ENCODE data around the gene ECEL1.

ECEL1 gene

GRCh38 chr2:232502511-232502910 lies 14.9 kb upstream of the ECEL1 start:
- no peak for DNase-seq

DNA sequence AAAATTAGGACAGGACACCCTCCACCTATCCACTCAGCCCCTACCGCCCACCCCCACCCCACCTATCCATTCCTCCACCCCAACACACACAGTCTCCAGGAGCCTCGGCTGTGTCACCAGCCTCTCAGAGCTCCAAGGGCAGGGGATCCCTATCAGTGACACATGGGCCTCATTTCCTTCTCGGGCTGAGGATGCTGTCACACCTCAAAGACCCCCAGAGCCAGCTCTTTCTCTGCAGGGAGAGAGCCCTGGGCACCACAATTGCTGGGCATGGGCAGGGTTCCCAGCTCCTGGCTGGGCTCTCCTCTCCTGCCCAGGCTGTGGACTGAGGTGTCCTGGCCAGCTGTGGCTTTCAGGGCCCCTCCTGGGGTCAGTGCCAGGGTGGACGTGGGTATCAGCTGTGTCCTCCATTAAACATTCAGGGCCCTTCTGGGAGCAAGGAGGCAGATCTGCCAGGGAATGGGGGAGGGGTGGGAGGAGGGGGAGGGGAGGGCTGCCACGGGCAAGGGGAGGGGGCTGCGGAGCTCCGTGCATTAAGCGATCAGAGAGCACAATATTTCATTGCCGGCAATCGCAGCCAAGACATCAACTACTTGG lies 14.3 kb upstream of the ECEL1 start:
- no peak for DNase-seq

DNA sequence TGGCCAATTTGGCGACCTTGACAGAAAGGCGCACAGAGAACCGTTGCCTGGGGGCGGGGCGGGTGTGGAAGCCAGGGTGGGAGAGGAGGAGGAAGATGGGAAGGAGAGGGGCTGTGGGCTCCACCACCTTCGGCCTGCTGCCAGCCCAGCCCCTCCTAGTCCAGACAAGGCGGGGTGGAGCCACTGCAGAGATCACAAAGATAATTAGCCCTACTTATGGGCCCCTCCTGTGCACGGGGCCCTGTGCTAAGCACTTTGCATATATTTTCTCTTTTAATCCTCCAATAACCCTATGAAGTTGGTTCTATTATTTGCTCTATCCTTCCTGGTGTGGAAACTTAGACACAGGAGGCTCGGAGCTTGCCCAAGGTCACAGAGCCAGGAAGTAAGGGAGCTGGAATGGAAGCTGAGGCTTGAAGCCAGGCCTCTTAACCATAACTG lies 13.7 kb upstream of the ECEL1 start:
- DNase-seq, result no peak

DNA sequence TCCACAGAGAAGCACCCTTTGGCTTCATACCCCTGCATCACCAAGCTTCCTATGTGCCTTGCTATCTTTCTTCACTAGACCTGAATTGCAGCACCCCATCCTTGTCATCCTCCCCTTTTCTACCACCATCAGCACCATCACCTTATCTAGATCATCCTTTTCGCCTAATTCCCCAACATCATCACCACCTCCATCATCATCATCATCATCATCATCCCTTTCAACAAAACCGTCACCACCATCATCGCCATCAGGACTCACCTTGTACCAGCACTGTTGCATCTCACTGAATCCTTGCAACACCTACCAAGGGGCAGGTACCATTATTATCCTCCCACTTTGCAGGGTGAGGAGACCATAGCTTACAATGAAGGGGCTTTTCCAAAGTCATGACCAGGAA lies 10.8 kb upstream of the ECEL1 start:
- DNase-seq, result no peak

- DNase-seq, result no peak
Observed at GRCh38 chr2:232497348-232497747, 9.7 kb upstream of the ECEL1 start.

DNA sequence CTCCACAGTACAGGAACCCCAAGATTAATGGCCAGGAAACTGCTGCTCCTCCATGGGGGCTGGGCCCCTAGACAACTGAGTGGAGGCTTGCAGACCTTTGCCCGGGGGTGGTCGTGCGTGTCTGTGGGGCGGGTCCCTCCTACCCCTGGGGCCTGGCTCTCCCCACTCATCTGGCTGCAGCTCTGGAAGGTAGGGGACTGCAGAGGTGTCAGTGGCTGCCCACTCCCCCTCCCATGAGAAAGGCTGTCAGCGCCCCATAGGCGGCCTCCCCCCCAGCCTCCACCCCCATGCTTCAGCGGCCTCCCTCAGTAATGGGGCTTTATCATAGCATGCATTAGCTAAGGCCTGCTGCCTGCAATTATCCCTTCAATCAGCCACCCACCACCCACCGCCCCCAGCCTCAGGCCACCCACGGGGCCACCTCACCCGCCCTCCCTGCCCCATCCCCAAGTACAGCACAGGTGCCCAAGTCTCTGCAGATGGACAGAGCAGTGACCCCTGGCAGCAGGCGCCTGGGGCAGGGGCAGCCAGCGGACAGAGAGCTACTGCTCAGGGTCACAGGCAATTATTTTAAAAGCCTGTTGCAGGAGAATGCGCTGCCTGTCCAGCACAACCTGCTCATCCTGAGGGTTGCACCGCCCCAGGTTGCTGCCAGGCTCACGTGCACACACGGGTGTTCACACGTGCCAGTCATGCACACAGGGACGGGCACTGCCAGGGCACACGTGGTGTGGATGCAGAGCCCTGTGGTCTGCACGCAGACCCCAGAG lies 9.1 kb upstream of the ECEL1 start:
- DNase-seq, result no peak

- DNase-seq, result no peak
Observed at GRCh38 chr2:232495292-232495691, 7.7 kb upstream of the ECEL1 start.

GRCh38 chr2:232494542-232494941 lies 6.9 kb upstream of the ECEL1 start:
- no peak for DNase-seq

DNA sequence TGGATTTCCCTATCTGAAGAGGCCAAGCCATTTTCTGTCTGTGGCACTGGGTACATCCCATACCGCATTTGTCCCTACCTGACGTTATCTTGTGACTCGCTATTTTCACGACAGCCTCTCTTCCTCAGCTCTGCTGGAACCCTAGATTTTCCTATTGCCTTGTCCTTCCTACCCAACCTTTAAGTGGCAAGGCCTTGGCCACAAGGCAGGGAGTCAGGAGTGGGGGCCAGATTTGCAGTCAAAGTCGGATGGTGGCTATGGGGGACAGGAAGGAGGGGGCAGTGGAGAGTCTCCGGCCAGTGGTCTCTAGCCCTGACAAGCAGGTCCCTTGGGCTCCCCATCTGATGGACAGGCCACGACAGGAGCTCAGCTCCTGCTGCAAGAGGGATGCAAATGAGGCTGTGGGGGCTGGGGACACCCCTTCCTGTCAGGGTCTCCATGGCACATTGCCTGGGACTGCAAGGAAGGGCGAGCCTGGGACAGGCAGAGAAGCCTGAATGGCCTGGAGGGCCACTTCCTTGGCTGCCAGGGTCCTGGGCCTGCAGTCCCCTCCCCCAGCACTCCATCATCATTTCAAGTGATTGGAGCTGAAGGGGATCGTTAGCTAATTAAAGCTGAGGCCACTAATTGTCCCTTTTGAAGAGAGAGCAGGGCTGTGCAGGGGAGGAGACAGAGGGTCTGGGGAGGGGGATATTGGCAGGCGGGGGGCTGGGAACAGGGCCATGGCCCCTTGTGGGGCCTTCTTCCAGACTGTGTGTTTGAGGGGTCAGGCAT lies 6.3 kb upstream of the ECEL1 start:
- no peak for DNase-seq

GRCh38 chr2:232492963-232493700 lies 5.5 kb upstream of the ECEL1 start:
- no peak for DNase-seq

DNA sequence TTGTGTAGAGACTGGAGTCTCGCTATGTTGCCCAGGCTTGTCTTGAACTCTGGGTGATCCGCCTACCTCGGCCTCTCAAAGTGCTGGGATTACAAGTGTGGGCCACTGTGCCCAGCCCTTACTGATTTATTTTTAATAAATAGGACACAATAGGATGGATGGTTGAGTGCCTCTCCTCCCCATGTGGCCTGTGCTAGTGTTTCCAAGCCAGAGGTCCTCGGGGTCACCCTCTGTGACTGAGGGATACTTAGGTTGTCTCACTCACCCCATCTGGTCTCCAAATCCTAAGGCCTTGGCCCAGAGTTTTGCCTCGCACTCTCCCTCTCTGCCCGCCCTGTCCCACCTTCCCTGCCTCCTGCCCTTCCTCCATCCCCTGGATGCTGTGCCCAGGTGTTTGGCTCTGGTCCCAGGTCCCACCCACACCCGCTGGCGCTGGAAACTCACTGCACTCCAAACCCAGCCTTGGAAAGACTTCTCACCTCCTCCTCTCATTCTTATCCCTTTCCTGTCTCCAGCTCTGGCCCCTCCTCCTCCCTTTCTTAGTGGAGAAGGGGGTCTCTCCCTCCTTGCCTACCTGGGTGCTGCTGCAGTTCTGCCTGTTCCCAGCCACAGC lies 4.7 kb upstream of the ECEL1 start:
- no peak for DNase-seq

DNA sequence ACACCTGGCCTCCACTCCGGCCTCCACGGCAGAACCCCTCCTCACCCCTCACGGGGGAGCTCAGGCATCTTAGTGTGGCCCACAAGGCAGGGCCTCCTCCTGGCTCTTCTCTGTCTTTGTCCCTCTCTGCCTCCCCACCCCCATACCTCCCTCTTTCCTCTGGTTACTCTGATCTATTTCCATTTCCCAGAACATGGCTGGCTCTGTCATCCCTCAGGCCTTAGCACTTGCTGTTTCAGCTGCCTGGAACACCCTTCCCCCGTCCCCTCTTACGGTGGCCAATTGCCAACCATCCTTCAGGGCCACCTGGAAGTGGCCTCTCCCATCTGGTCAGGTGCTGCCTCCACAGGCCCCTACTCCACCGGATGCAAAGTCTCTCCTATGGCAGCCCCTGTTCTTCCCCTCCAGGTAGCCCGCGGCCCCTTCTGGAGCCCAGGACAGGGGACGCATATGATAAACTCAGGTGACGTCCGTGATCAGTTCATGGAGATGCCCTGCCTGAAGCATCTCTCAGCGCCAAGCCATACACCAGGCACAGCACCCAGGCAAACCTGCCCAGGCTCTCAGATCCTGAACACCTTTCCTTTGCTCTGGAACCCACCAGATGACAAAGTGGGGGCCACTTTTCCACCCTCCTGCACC lies 3.6 kb upstream of the ECEL1 start:
- DNase-seq, result no peak

DNA sequence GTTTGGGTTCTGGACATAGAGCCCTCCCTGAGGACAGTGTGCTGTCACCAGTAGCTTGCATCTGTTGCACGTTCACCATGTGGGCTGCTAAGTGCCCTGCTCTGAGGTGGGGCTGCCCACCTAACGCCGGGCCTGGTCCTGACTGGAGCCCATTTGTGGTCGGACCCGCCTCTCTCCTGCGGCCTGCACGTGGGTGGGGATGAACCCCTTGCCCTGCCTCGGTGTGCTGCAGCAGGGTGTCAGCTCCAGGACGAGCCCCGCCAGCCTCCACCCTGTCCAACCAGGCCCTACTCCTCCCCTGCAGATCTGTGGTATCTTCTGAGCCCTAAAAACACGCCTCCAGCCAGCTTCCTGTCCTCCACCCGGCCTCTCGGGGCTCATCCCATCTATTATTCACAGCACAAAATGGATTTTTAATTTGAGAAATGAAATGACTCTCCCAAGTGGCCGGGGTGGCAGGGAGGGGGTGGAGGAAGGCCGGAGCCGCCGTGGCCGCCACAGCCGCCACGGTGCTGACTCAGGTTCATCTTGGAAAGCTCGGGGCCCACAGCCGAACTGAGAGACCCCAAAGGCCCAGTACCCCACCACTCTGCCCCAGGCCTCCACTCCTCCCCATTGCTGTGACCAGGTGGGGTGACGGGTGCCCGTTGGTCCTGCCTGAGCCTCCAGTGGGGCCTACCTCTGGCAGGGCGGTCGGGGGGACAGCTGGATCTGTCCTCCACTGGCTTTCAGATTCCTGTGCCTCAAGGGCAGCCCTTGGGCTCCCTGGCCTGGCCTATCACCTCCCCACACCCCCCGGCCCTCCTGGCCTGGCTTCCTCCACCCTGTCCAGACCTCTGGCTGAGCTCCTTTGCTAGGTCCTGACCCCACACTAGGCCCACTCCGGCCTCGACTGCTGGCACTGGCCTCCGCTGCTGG lies 2.8 kb upstream of the ECEL1 start:
- no peak for DNase-seq

GRCh38 chr2:232489516-232490220 lies 2.0 kb upstream of the ECEL1 start:
- no peak for DNase-seq

DNA sequence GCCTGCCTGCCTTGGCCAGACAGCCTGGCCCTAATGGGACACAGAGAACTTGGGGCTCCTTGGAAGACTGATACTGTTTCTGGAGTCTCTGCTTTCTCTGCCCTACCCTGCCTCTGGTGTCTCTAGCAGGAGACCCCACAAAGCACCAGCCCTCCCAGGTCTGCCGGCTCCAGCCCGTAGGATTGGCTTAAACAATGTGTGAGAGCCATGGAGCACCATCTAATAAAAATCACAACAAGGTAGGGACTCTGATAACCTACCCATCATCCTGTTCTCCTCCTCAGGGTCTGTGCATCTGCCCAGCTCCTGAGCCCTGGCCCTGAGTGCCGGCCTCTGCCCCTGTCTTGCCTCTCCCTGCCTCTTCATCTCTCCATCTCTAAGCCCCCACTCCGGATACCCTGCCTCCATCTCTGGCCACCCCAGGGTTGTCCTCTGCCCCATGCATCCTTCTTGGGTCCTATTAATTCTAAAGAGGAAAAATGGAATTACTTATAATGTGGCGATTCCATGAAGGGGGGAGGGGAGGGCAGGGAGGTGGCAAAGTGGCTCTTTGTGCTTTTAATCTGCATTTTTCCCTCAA lies 1.2 kb upstream of the ECEL1 start:
- DNase-seq, result no peak

DNA sequence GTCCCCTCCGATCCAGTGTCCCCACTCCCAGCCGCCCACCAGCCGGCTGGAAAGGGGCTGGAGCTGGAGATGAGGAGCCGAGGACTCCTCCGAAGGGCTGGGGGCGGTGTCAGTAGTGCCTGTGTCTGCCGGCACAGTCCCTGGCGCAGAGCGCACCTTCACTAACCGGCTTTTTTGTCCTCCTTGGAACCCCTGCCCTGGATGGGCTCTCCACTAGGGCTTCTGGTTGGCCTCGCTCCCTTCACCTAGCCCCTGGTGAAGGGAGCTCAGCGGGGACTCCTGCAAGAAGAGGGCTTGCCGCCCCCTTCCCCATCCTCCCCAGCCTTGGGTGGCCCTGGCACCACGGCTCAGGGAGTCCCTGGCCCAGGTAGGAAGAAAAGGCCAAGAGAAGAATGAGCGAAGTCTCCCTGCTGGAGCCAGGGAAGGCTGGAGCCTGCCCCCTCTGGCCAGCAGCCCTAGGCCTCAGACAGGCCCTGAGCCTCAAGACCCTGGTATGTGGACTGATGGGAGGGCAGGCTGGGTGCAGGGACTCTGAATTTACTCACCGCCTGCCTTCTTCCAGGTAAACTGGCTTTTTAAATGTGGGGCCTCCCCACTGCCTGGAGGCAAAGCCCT lies 570 bp upstream of the ECEL1 start:
- DNase-seq, result no peak

GRCh38 chr2:232486558-232487384 lies 863 bp downstream of the ECEL1 start:
- DNase-seq, result no peak

Data from anterior cingulate cortex (tissue), 58 donors.